Measurements from ENCODE around the gene CTAGE9.
A peak's percentile ranks its signal among the peaks of the same experiment; 100 is the strongest.

Gene CTAGE9

GRCh38 chr6:131692031-131692430 is 18.8 kb downstream of the CTAGE9 start:
- TF ChIP-seq CTCF (conservative IDR thresholded peaks at IDR 0.05; ENCODE audit: control insufficient read depth, insufficient read depth, low read depth, low read length), result no peak
- DNase-seq (ENCODE audit: low read depth), result no peak
- no peak overlapping the region for H3K4me3 ChIP-seq (ENCODE audit: control insufficient read depth, low read depth, low read length)

GRCh38 chr6:131688286-131688685 is 22.5 kb downstream of the CTAGE9 start:
- no peak overlapping the region for H3K4me3 ChIP-seq (ENCODE audit: control insufficient read depth, low read depth, low read length)
- TF ChIP-seq CTCF (conservative IDR thresholded peaks at IDR 0.05; ENCODE audit: control insufficient read depth, insufficient read depth, low read depth, low read length), result no peak
- peak; percentile 7 for DNase-seq (ENCODE audit: low read depth)

- DNase-seq (ENCODE audit: low read depth), result peak; percentile 51
- TF ChIP-seq CTCF (conservative IDR thresholded peaks at IDR 0.05; ENCODE audit: control insufficient read depth, insufficient read depth, low read depth, low read length), result no peak
- no peak overlapping the region for H3K4me3 ChIP-seq (ENCODE audit: control insufficient read depth, low read depth, low read length)
These were observed 23.8 kb downstream of the CTAGE9 start for GRCh38 chr6:131687022-131687421.

- TF ChIP-seq CTCF (conservative IDR thresholded peaks at IDR 0.05; ENCODE audit: control insufficient read depth, insufficient read depth, low read depth, low read length), result no peak
- no peak overlapping the region for H3K4me3 ChIP-seq (ENCODE audit: control insufficient read depth, low read depth, low read length)
- DNase-seq (ENCODE audit: low read depth), result no peak
These were observed 25.5 kb downstream of the CTAGE9 start for GRCh38 chr6:131685266-131685780.

- H3K4me3 ChIP-seq (ENCODE audit: control insufficient read depth, low read depth, low read length), result no peak overlapping the region
- no peak for TF ChIP-seq CTCF (conservative IDR thresholded peaks at IDR 0.05; ENCODE audit: control insufficient read depth, insufficient read depth, low read depth, low read length)
- DNase-seq (ENCODE audit: low read depth), result no peak
These were observed 27.3 kb downstream of the CTAGE9 start for GRCh38 chr6:131683479-131683878.

GRCh38 chr6:131682442-131682841 is 28.4 kb downstream of the CTAGE9 start:
- no peak for TF ChIP-seq CTCF (conservative IDR thresholded peaks at IDR 0.05; ENCODE audit: control insufficient read depth, insufficient read depth, low read depth, low read length)
- no peak overlapping the region for H3K4me3 ChIP-seq (ENCODE audit: control insufficient read depth, low read depth, low read length)
- peak; percentile 41 for DNase-seq (ENCODE audit: low read depth)

- DNase-seq (ENCODE audit: low read depth), result no peak
These were observed 29.2 kb downstream of the CTAGE9 start for GRCh38 chr6:131681585-131681984.

More at GRCh38 chr6:131681585-131681984, 29.2 kb downstream of the CTAGE9 start:
- H3K4me3 ChIP-seq (ENCODE audit: control insufficient read depth, low read depth, low read length), result no peak overlapping the region
- TF ChIP-seq CTCF (conservative IDR thresholded peaks at IDR 0.05; ENCODE audit: control insufficient read depth, insufficient read depth, low read depth, low read length), result no peak

Measured in fibroblast of mammary gland (primary cell).